Measurements from ENCODE around the gene PRDX3.

The PRDX3 gene

GRCh38 chr10:119178372-119179119 is at the start of gene PRDX3:
Gene PRDX3 (minus strand): TSS chr10:119178812. CDS start chr10:119178790, 22 bp downstream.
- peak; percentile 40 for DNase-seq

DNA sequence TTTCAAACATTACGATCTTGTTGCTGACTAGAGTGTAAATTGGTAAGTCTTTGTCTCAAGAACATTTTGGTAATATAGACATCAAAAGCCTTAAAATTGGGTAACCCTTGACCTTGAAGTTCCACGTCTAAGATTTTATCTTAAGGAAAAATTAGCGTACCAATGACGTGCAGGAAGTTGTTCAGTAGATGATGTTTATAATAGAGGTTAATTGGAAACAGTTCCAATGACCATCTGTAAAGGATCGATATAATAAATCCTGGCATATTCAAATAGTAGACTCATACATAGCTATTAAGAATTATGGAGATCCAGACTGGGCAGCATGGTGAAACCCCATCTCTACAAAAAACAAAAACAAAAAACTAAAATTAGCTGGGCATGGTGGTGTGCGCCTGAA is 49.2 kb upstream of the PRDX3 start:
- no peak for DNase-seq

DNA sequence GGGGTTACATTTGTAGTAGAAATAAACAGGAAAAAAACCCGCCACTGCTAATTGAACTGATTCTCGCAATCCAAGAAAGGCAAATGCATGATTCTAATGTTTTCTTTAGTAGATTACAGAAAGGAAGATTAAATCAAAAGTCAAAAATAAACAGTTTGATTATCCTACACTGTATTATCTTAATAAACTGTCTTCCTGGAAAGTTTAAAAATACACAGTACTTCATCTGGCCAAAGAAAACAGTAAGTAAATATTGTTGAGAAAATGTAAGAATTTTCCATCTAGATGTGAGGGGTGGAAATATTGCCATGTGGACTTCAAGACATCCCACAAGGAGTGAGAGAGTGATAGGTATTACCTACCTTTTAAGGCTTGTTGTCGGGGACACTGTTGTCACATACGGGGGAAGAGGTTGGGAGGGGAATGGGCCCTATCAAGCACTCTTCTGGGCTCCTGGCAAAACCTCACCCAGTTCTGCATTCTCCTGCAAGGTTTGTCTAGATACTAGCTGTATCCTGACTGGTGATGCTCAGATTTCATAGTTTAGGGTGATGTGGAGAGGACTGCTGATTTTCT is 46.6 kb upstream of the PRDX3 start:
- DNase-seq: no peak

GRCh38 chr10:119222966-119223386 is 44.4 kb upstream of the PRDX3 start:
- DNase-seq: no peak

DNA sequence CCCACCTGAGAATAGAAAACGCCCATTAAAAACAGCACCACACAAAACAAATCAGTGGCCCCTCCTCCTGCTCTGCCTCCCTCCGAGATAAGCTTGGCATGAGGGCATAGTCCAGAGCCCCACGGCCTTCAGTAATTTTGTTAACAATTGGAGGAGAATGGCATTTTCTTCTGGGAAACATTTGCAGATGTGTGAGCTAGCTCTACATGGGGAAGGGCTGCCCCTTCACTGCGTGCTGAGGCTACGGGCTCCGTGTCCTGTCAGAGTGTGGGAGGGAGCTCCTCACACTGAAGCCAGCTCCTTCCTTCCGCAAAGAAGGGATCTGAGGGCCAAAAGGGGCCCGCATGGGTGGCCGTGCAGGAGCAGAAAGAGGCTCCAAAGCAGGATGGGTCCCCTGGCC is 43.9 kb upstream of the PRDX3 start:
- DNase-seq: no peak

DNA sequence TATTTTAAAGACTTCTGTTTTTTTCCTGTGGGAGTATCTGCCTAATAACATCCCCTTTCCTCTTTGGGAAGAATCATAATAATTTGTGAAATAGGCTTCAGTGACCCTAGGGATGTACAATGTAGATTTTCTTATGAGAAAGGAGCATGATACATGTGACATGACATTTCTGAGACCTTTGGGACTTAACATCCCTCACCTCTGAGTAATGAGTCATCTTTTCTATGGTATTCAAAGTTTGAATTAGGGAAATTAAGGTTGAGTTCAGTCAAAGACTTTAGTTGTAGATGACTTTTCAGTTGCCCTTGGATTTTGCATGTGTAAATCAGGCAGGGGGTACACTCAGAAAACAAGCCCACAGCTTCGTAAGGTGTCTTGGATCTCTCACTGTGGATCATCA is 43.1 kb upstream of the PRDX3 start:
- no peak for DNase-seq

GRCh38 chr10:119221201-119221600 is 42.6 kb upstream of the PRDX3 start:
- no peak for DNase-seq

GRCh38 chr10:119219871-119220270 is 41.3 kb upstream of the PRDX3 start:
- no peak for DNase-seq

GRCh38 chr10:119217991-119218490 is 39.4 kb upstream of the PRDX3 start:
- DNase-seq: no peak

- no peak for DNase-seq
These were observed 38.8 kb upstream of the PRDX3 start for GRCh38 chr10:119217401-119217800.

GRCh38 chr10:119216127-119216526 is 37.5 kb upstream of the PRDX3 start:
- DNase-seq: no peak

- DNase-seq: no peak
These were observed 36.8 kb upstream of the PRDX3 start for GRCh38 chr10:119215371-119215770.

DNA sequence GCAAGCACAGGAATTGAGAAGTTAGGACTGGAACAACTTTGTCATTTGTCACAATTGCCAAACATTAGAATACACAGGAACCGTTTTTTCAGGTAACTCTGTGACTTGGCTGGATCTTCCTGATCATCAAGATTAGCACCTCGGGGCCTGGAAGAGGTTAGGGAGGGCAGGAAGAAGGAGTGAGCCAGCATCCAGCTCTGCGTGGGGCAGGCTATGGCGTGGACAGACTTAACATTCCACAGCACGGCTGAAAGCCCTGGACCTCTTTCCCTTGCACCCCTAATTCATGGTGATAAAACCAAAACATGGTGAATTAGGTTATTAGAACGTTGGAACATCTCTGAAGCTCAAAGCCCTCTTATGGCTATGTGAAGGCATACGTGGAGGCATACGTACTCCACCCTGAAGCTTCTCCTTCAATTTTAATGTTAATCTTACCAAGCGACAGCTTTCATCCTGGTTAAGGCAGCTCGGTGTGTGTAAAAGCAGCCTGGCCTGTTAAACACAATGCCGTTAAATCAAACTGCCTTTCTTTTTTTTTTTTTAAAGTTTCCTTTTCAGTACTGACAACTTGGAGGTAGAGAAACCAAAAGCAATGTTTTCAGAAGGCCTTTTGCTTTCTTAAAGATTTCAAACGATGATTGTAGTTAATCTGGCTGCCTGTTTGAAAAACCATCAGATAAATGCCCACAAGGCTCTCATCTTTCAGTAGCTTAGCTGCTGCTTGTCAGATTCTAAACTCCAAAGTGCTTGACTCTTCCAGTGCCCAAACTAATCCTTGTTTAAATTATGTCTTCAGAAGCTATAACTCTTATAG is 33.2 kb upstream of the PRDX3 start:
- DNase-seq: no peak

GRCh38 chr10:119211176-119211575 is 32.6 kb upstream of the PRDX3 start:
- no peak for DNase-seq

- DNase-seq: no peak
These were observed 32.0 kb upstream of the PRDX3 start for GRCh38 chr10:119210633-119211032.

DNA sequence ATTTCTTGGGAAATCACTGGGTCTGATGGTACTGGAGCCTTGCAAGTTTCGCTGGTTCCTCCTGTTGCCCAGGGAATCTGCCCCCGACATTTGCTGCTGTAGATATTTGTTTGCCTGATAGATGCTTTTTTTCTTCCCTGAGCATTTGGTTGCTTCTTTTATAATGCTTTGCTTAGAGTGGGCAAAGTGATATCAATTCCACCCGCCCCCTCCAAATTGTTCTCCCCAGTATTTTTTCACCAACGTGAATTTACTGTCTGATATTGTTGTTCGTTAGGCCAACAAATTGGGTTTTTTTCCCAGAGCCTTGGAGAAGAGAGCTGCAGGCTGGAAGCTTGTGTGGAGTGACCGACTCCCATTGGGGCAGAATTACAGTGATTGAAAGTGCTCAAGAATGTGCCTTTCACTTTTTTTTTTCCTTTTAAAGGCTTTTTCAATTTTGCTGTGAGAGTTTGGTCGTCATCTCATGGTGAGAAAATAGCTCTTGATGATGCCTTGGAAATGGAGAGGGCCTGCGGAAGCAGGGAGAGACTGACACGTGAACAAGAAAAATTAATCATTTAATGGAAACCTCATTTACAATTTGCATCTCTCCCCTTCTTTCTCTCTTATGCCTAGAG is 31.2 kb upstream of the PRDX3 start:
- no peak for DNase-seq

- no peak for DNase-seq
These were observed 30.6 kb upstream of the PRDX3 start for GRCh38 chr10:119209035-119209735.

DNA sequence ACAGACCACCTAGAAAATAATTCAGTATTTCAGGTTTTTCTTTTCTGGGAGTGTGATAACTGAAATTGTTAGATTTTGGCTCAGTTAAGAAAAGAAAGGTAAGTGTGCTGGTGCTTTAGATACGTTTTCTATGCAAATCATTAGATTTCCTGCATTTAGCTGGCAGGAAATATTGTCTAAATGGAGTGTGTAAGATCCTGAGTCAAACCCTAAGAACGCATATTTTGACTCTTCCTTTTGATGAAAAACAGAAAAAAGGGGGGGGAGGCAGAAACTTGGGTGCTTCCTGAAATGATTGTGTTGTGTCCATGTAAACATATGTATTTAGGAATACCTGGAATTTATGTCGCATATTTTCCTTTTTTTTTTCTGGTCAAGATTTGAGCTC is 29.9 kb upstream of the PRDX3 start:
- DNase-seq: no peak

DNA sequence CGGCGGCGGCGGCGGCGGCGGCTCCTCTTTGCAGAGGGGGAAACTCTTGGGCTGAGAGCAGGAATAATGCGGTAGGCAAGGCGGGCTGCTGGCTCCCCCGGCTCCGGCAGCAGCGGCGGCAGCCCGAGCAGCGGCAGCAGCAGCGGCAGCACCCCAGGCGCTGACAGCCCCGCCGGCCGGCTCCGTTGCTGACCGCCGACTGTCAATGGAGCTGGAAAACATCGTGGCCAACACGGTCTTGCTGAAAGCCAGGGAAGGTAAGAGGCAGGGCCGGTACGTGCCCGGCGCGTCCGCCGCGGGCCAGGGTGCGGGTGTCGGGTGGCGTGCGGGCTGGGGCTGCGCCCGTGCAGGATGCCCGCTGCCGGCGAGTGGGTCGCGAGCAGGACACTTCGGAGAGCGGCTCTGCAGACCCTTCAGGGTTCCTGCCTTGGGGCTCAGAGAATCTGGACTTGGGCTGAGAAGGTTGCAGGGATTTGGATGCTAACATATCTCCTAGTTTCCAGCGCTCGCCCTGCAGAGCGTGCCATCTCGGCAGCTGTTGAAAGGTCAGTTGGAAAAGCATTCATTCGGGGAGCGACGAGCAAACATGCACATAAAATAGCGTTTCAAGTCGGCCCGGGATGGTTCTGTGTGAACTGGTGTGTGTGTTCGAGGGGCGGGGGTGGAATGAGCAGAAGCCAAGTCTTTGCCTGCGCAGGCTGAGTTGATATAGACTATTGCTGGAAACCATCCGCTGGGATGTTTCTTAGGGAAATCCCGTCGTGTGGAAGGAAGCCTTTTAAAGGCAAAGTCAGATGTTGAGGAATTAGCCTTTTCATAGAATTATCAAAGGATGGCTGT is 29.3 kb upstream of the PRDX3 start:
- DNase-seq: no peak

GRCh38 chr10:119207366-119207666 is 28.7 kb upstream of the PRDX3 start, which contains the start of gene GRK5:
Gene GRK5 (plus strand): TSS chr10:119207571. CDS start chr10:119207918, 347 bp downstream.
- DNase-seq: peak; percentile 4

DNA sequence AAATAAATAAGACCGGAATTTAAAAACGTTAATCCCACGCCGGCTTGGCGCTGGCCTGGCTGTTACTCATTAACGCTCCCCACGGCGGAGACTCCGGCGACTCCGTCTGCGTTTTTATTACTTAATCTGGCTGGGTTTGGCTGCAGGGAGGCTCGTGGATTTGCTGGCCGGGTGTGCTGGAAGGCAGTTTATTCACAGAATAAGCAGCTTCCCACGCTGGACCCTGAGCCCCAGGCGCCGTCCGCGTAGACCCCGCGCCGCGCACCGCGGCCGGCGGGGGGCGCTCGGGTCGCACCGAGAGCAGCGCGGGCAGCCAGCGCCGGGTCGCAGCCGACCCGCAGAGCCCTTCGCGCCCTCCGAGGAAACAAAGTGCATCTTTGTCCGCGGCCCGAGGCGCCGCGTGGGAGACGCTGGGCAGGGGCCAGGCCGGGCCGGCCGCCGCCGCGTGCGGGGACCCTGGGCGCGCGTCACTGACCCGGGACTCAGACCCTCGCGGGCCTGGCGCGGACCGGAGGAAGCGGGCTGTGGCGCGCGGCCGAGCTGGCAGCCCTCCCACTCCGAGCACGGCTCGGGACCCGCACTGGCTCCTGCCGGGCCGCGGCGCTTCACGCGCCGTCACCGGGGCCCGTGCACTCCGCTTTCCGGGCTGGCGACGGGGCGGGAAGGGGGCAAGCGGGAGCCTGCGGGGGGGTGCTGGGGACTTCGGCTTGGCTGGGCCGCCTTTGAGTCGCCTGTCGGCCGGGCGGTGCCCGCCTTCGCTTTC is 28.2 kb upstream of the PRDX3 start:
- no peak for DNase-seq

Measured in NCI-H2081 treated with DMSO at 0.1 percent for 48 hours (cell line).